T-helper 2 cell treated with Interferon-gamma antibody and Interleukin-4, amounts not matched to agents 5 μg/mL and 100 μg/mL, for 36 hours (primary cell): ENCODE results near the gene CATSPER1.
"Not testable (repeated sequence)": the region's sequence is repeated elsewhere in the genome, so short reads cannot be mapped to it uniquely, and the experiment has no call there.

ENCODE experiments used
- DNase-seq: peaks from one replicate; pipeline ENCODE4 v3.0.0; 2021; ENCODE audit warnings: low spot score
- H3K27ac Mint-ChIP-seq: one replicate; pipeline ENCODE4 v1.8.0; 2021; ENCODE audit warnings: mild to moderate bottlenecking, mixed read lengths
- H3K27me3 Mint-ChIP-seq: one replicate; pipeline ENCODE4 v1.8.0; 2021; ENCODE audit warnings: low read depth, mixed read lengths
- H3K36me3 Mint-ChIP-seq: one replicate; pipeline ENCODE4 v1.8.0; 2021; ENCODE audit warnings: low read depth, mixed read lengths
- H3K4me1 Mint-ChIP-seq: one replicate; pipeline ENCODE4 v1.8.0; 2021; ENCODE audit warnings: low read depth, mixed read lengths
- H3K4me3 Mint-ChIP-seq: one replicate; pipeline ENCODE4 v1.8.0; 2022; ENCODE audit warnings: mild to moderate bottlenecking, moderate library complexity, mixed read lengths
- H3K9me3 Mint-ChIP-seq: one replicate; pipeline ENCODE4 v1.8.0; 2021; ENCODE audit warnings: mixed read lengths

Gene CATSPER1

DNA sequence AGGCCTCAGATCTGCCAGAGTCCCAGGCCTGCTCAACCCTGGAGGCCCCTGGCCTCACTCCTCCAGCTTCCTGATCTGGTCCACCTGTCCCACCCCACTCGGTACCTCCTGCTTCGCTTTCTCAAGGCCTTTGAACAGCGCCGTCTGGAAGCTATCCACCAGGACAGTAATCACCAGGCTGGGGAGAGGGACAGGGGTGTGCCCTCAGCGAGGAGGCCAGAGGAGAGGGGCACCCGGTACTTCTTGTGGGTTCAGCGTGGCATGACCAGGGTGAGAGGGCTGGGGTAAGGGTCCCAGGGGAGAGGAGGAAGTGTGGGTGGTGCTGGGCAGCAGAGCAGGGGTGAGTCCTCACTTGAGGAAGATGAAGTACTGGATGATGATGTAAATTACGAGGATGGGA lies 6.1 kb downstream of the CATSPER1 start:
- Mint-ChIP-seq H3K4me1 (peaks cover 11% of the 10 kb centered on the region), H3K4me3 (no peak overlapping the region), H3K27ac (no peak overlapping the region), H3K36me3 (no peaks in the 10 kb centered on the region), H3K9me3 (no peaks in the 10 kb centered on the region), H3K27me3 (peaks cover 4% of the 10 kb centered on the region)
- DNase-seq, result no peak

DNA sequence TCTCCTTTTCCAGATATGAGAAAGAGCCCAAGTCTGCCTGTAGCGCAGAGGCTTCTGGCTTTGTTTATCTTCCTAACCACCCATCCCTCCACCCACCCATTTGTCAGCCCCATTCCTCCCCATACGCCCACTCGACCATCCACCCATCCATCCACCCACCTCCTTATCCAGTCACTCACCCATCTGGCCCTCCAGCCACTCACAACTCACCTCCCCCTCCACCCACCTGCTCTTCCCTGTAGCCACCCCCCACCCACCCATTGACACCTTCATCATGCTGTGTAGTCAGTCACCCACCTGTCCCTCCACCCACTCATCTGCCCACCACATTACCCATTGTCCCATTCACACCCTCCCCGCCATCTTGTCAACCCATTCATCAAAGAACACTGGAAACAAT lies 9.0 kb downstream of the CATSPER1 start:
- Mint-ChIP-seq H3K27me3 (peaks cover 10% of the 10 kb centered on the region), H3K4me3 (no peak overlapping the region), H3K36me3 (no peaks in the 10 kb centered on the region), H3K4me1 (peaks cover 7% of the 10 kb centered on the region), H3K9me3 (no peaks in the 10 kb centered on the region), H3K27ac (no peak overlapping the region)
- peak; percentile 19 for DNase-seq

DNA sequence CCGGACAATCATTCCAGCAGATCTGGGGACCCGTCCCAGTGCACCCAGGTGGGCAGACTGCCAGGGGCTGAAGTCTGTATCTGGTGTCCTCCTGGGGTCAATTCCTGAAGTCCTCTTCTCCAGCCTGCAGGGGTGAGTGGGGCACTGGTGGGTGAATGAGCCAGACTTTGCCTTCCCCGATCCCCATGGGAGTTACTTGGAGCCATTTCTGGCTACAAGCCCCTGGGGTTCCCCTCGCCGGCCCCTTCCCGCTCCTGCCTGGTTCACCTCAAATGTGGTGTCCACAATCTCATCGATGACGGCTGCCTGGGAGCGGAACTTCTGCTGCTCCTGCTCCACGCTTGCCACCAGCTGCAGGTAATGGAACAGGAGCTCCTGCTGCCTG lies 9.5 kb downstream of the CATSPER1 start:
- no peak overlapping the region for H3K4me3 Mint-ChIP-seq
- no peak for DNase-seq
- H3K4me1 Mint-ChIP-seq, result peaks cover 4% of the 10 kb centered on the region
- H3K27ac Mint-ChIP-seq, result no peak overlapping the region
- H3K36me3 Mint-ChIP-seq, result no peaks in the 10 kb centered on the region
- H3K9me3 Mint-ChIP-seq, result no peaks in the 10 kb centered on the region
- H3K27me3 Mint-ChIP-seq, result peaks cover 10% of the 10 kb centered on the region

DNA sequence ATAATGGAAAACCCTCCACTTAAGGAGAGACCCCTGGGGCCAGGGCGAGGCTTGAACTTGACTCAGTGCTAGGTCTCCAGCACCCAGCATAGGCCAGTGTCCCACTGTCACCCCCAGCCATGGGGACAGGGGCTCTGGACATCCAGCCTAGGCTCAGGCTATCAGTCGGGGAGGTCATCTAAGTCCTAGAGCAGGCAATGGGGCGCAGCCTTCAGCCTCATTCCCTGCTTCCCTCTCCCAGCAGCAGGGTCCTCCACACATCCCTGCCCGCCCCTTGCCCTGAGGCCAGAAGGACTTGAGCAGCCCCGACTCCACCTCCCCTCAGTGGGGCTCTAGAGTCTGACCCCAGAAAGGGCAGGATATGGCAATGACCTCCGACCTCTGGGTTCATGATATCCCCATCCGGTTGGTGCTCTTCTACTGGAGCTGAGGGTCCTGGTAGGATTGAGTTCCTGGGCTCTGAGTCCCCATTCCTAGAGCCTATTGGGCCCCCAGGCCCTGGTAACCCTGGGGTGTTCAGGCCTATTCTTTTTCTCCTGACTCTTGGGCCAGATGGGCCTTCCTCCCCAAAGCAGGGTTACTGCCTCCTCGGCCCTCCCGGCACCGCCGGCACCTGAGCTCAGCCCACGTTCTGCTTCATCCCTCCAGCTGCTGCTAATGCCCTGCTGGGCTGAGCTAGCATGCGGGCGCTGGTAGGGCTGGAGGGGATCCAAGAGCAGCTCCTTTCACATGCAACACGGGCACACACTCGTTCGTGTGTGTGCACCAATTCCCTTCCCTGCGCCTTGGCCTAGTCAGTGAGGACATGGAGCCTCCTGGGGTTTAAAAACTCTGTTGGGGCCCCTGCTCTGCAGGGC lies 10.1 kb downstream of the CATSPER1 start:
- Mint-ChIP-seq H3K9me3 (no peaks in the 10 kb centered on the region), H3K27ac (no peak overlapping the region), H3K4me3 (no peak overlapping the region), H3K4me1 (peaks cover 1% of the 10 kb centered on the region), H3K36me3 (no peaks in the 10 kb centered on the region), H3K27me3 (peaks cover 14% of the 10 kb centered on the region)
- no peak for DNase-seq

DNA sequence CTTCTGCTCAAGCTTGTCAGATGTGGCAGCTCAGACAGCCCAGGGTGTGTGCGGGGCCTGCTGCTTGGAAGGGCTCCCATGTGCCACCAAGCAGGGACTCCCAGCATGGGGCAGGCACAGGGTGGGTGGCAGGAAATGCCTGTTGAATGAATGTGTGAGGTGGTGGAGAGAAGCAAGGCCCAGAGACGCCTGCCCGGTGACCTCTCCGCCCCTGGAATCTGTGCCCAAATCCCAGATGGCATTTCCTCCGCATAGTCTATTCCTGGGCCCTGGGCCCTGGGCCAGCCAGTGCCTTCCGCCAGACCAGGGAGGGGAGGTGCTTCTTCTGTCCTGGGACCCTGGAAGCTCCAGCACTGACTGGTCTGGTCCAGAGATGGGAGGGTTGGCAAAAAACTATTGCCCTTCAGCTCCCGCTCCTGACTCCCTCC lies 10.8 kb downstream of the CATSPER1 start:
- Mint-ChIP-seq H3K4me1 (no peaks in the 10 kb centered on the region), H3K9me3 (no peaks in the 10 kb centered on the region), H3K4me3 (no peak overlapping the region), H3K27me3 (peaks cover 20% of the 10 kb centered on the region), H3K36me3 (no peaks in the 10 kb centered on the region), H3K27ac (no peak overlapping the region)
- DNase-seq, result no peak

DNA sequence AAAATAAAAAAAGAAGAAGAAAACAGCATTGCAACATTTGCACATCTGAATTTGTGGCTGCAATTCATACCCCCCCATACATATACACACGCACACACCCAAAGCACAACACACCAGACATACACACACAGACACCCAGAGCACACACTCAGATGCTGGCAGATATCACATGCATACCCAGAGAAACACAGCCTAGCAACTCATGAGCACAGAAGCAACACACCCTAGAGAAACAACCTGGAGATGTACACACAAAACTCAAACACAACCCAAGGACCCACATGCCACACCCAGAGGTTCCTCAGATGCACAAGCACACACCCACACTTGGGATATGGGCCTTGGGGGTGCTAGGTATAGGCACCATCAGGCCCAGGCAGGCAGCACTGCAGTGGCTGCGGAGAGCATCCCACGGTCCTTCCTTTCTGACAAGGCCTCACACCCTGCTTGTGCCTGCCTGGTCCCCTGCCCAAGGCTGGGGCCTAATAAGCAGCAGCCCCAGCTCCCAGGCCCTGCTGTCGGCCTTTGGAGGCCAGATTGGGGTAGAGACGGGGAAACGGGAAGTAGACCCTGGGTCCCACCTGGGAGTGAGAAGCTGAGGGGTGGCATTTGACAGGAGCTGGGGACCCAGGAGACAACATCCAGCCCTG lies 11.3 kb downstream of the CATSPER1 start:
- H3K4me1 Mint-ChIP-seq, result no peaks in the 10 kb centered on the region
- H3K27ac Mint-ChIP-seq, result no peak overlapping the region
- peaks cover 23% of the 10 kb centered on the region for H3K27me3 Mint-ChIP-seq
- no peaks in the 10 kb centered on the region for H3K36me3 Mint-ChIP-seq
- H3K4me3 Mint-ChIP-seq, result no peak overlapping the region
- no peak for DNase-seq
- H3K9me3 Mint-ChIP-seq, result no peaks in the 10 kb centered on the region

DNA sequence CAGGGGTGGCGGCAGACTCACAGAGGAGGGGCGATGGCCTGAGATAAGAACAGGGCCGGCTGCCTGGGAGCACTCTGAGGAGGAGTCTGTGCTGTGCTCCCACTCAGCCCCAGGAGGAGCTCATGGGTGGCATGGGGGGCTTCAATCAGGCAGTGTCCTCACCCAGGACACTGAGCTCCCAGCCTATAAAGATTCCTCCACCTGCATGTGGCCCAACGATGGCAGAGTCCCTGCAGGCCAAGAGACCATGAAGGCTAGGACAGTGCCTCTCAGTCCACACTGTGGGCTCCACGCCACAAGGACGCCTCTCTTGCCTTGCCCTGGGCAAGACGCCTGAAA lies 12.5 kb downstream of the CATSPER1 start:
- DNase-seq, result no peak
- H3K4me3 Mint-ChIP-seq, result no peak overlapping the region
- H3K27ac Mint-ChIP-seq, result no peak overlapping the region

DNA sequence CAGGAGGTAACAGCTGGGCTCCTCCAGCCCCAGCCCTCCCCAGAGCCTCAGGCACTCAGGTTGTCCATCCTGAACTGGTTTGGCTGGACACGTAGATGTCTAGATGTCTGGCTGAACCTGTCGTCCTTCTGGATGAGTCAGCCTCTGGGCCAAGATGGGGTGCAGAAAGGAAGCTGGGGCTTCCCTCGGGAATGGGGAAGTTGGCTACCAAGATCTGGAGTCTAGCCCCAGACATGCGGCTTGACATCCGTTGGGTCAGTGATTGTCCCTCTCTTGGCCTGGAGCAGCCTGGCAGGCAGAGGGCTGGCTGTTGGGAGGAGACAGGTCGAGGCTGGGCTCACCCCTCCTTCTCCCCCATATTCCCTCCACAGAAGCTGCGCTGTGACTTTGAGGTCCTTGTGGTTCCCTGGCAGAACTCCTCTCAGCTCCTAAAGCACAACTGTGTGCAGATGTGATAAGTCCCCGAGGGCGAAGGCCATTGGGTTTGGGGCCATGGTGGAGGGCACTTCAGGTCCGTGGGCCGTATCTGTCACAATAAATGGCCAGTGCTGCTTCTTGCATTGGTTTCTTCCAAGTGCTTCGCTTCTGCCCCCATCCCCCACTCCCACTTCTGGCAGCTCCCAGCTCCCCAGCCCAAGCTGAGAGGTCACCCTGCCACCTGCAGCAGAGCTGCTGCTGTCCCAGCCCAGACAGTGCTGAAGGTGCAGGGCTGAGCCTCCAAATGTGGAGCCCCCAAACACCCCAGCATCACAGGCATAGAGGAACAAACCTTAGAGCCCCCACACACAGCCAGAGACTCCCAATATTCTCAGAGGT lies 13.1 kb downstream of the CATSPER1 start:
- H3K4me3 Mint-ChIP-seq, result no peak overlapping the region
- no peak overlapping the region for H3K27ac Mint-ChIP-seq
- H3K36me3 Mint-ChIP-seq, result no peaks in the 10 kb centered on the region
- H3K9me3 Mint-ChIP-seq, result no peaks in the 10 kb centered on the region
- no peak for DNase-seq
- H3K27me3 Mint-ChIP-seq, result peaks cover 23% of the 10 kb centered on the region
- H3K4me1 Mint-ChIP-seq, result no peaks in the 10 kb centered on the region

More for the DNA sequence above, 12.5 kb downstream of the CATSPER1 start:
- Mint-ChIP-seq H3K36me3 (no peaks in the 10 kb centered on the region), H3K27me3 (peaks cover 23% of the 10 kb centered on the region), H3K9me3 (no peaks in the 10 kb centered on the region), H3K4me1 (no peaks in the 10 kb centered on the region)

DNA sequence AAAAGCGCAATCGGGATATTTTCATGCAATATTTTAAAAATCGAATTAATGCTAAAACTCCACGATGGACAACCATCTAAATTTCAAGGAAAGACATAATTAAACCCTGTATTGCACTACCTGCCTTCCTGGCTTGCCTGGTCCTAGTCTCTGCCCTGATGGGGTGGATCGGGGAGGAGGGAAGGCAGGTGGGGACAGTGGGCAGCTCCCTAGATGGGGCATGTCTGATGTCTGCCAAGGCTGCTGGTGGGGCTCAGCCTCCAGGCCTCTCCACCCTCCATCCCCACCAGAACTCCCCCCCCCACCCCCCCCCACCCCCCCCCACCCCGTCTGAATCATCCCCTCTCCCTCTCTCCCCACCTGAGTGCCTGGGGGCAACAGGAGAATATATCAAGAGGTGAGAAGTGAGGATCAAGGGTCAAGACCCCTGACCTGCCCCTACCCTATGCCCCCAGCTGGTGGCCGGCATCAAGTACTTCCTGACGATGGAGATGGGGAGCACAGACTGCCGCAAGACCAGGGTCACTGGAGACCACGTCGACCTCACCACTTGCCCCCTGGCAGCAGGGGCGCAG lies 13.8 kb downstream of the CATSPER1 start:
- no peak overlapping the region for H3K27ac Mint-ChIP-seq
- no peak for DNase-seq
- H3K9me3 Mint-ChIP-seq, result no peaks in the 10 kb centered on the region
- peaks cover 23% of the 10 kb centered on the region for H3K27me3 Mint-ChIP-seq
- H3K36me3 Mint-ChIP-seq, result no peaks in the 10 kb centered on the region
- H3K4me3 Mint-ChIP-seq, result no peak overlapping the region
- H3K4me1 Mint-ChIP-seq, result no peaks in the 10 kb centered on the region

DNA sequence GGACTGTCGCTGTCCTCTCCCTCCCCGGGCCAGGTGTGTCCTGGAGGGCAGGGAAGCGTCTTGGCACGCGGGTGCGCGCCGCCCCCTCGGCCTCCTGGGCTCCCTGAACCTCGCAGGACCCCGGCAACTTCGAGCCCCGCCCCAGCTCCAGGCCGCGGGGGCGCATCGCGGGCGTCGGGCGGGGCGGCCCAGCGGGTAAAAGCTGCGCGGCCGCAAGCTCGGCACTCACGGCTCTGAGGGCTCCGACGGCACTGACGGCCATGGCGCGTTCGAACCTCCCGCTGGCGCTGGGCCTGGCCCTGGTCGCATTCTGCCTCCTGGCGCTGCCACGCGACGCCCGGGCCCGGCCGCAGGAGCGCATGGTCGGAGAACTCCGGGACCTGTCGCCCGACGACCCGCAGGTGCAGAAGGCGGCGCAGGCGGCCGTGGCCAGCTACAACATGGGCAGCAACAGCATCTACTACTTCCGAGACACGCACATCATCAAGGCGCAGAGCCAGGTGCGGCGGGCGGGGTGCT lies 14.4 kb downstream of the CATSPER1 start, which contains the start of gene CST6:
Gene CST6, plus strand, starts transcription at position 224 of the 519 bp plus-strand sequence. Its CDS starts 37 bp downstream, at position 261.
- H3K9me3 Mint-ChIP-seq, result no peaks in the 10 kb centered on the region
- H3K36me3 Mint-ChIP-seq, result no peaks in the 10 kb centered on the region
- H3K4me3 Mint-ChIP-seq, result no peak within 1 kb of the TSS
- no peak for DNase-seq
- peaks cover 23% of the 10 kb centered on the region for H3K27me3 Mint-ChIP-seq
- H3K4me1 Mint-ChIP-seq, result no peaks in the 10 kb centered on the region
- no peak within 1 kb of the TSS for H3K27ac Mint-ChIP-seq

DNA sequence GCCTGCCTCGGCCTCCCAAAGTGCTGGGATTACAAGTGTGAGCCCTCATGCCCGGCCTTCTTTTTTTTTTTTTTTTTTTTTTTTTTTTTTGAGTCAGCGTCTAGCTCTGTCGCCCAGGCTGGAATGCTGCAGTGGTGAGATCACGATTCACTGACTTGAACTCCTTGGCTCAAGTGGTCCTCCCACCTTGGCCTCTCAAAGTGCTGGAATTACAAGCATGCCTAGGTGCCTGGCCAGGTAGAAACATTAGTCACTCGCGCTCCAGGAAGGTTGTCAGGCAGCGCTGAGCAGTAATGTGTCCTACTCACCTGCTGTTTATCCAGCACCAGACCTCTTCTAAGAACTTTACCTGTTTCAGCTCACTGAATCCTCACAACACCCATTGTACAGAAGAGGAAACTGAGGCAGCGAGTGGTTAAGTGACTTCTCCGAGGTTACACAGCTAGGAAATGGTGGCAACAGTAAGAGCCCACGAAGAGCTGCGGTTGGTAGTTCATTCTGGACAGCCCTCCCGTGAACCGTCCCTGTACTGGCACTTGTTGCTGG lies 15.0 kb downstream of the CATSPER1 start:
- no peak for DNase-seq
- Mint-ChIP-seq H3K4me1 (no peaks in the 10 kb centered on the region), H3K36me3 (no peaks in the 10 kb centered on the region), H3K27ac (no peak overlapping the region), H3K4me3 (no peak overlapping the region), H3K9me3 (no peaks in the 10 kb centered on the region), H3K27me3 (peaks cover 23% of the 10 kb centered on the region)

DNA sequence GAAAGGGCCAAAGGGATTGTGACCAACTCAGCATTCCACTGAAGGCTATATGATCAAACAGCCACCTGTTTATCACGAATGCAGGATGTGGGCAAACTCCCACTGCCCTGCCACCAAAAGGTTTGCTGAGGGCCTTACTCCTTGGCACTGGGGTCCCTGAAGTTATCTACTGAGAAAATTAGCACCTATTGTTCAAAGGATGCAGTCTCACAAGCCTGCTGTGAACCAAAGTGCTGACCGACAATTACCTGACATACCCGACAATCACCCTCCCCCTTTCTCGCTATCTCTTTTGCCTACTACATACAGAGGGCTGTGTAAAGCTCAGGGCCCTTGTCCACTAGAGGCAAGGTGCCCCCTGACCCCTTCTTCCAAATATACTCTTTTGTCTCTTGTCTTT lies 16.2 kb downstream of the CATSPER1 start:
- not testable (repeated sequence) for H3K4me1 Mint-ChIP-seq, H3K4me3 Mint-ChIP-seq, H3K9me3 Mint-ChIP-seq, H3K36me3 Mint-ChIP-seq, DNase-seq, H3K27ac Mint-ChIP-seq
- peaks cover 23% of the 10 kb centered on the region for H3K27me3 Mint-ChIP-seq

DNA sequence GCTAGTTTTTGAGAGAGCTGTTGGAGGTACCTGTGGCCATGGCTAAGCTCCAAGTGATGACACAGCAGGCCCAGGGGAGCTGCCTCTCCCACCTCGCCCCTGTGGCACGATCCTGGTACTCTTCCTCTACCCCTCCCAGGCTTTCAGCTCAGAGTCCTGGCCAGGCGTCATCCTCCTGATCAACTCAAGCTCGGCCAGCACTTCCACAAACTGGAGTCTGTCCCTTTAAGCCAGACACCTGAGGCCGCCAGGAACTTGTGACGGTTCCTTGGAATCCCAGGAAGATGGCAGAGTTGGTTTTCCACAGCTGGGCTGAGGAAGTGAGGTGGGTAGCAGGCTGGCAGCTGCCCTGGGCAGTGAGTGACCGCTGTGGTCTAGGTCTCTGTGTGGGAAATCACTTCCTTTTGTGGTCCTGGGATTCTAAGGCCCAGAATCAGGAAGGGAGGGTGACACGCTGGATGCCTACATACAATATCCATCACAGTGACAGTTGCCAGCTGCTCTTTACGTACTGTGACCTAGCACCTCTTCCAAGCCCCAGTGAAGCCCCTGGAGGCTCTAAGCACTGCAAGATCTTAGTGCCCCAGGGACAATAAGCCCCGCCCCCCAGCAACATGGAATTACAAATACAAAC lies 17.7 kb downstream of the CATSPER1 start:
- Mint-ChIP-seq H3K9me3 (no peaks in the 10 kb centered on the region), H3K36me3 (peaks cover 11% of the 10 kb centered on the region), H3K4me3 (no peak overlapping the region), H3K4me1 (peaks cover 3% of the 10 kb centered on the region), H3K27me3 (peaks cover 23% of the 10 kb centered on the region), H3K27ac (no peak overlapping the region)
- DNase-seq, result no peak
